K562 (cell line): ENCODE results near the gene COBLL1. TPM values are rescaled to one million over a fixed set of nuclear protein-coding genes. Genes with fewer than 3 reads are reported as not detected.

Experiments
- ATAC-seq: fragments of 200-7000 bp; cut with Tn5 transposase; 3 replicates; pipeline ENCODE4 v1.9.1; 2020; ENCODE audit warnings: moderate library complexity
- BruUV-seq: library from RNA; stranded (reverse); fragments of 400-500 nt; replicated peaks from 2 replicates; lab custom pipeline; 2021; lab: Mats Ljungman, UMichigan
- CTCF ChIA-PET: fragments of 300-600 bp; formaldehyde crosslinking; extraction: SDS; loops from one replicate; lab custom pipeline; 2021; ENCODE audit warnings: low intra/inter-chr PET ratio; lab: Yijun Ruan, JAX
- POLR2A ChIA-PET: fragments of 300-600, 350-650 bp; sonication (Branson Sonifier 250); formaldehyde crosslinking; extraction: SDS; loops from one replicate; lab custom pipeline; 2021; ENCODE audit warnings: antibody characterized with exemption, inconsistent platforms; lab: Yijun Ruan, JAX
- DNase-seq, 4 experiments: peaks; one replicate each; pipeline versions ENCODE4 v3.0.0 to v3.0.0-alpha.2; 2011 to 2018; ENCODE audit warnings: low spot score in 3 of 4, mixed read lengths in 3 of 4; ENCODE audit errors: extremely low read depth in 1 of 4
- FAIRE-seq: peaks from 2 replicates; lab custom pipeline; 2011; peaks lifted over from hg19 to GRCh38; lab: Jason Lieb, UNC
- H2AFZ ChIP-seq: 2 replicates; pipeline ENCODE4 v1.6.0; 2011; ENCODE audit warnings: low read depth, low read length, control low read depth, inconsistent platforms
- H3K27ac ChIP-seq: fragments of 200-600 bp; 3 replicates; pipeline ENCODE4 v1.8.0; 2011; ENCODE audit warnings: low read depth, mild to moderate bottlenecking, control low read depth, inconsistent platforms, low read length, moderate library complexity, mixed read lengths; ENCODE audit errors: extremely low read depth
- H3K27me3 ChIP-seq, 2 experiments: fragments of 300-600 bp in 1 of 2; 2 replicates in 1 of 2; 3 replicates in 1 of 2; pipeline versions ENCODE4 v1.6.0 to v1.8.0; 2011; ENCODE audit warnings: inconsistent platforms in 2 of 2, low read length in 2 of 2, mild to moderate bottlenecking in 1 of 2, mixed read lengths in 1 of 2, moderate library complexity in 1 of 2; ENCODE audit not compliant: control insufficient read depth in 2 of 2, insufficient read depth in 2 of 2
- H3K36me3 ChIP-seq: fragments of 300-600 bp; 3 replicates; pipeline ENCODE4 v1.8.0; 2011; ENCODE audit warnings: mild to moderate bottlenecking, low read length, inconsistent platforms; ENCODE audit not compliant: control insufficient read depth, insufficient read depth
- H3K4me1 ChIP-seq, 2 experiments: fragments of 200-600 bp in 1 of 2; replicated peaks in 1 of 2; 2 replicates in 1 of 2; 3 replicates in 1 of 2; pipeline versions ENCODE4 v1.5.1 to v1.8.0; 2011; ENCODE audit warnings: inconsistent platforms in 2 of 2, low read length in 2 of 2, mild to moderate bottlenecking in 1 of 2, mixed read lengths in 1 of 2, moderate library complexity in 1 of 2; ENCODE audit not compliant: control insufficient read depth in 2 of 2, insufficient read depth in 2 of 2
- H3K4me2 ChIP-seq: 2 replicates; pipeline ENCODE4 v1.6.1; 2011; ENCODE audit warnings: low read length, control low read depth, inconsistent platforms, mixed read lengths; ENCODE audit not compliant: insufficient read depth
- H3K4me3 ChIP-seq: fragments of 200-600 bp; sonication (generic), shearing (Covaris generic); 2 replicates; pipeline ENCODE4 v1.5.1; 2016; ENCODE audit warnings: control low read depth, inconsistent platforms
- H3K79me2 ChIP-seq: fragments of 200-600 bp; 3 replicates; pipeline ENCODE4 v1.8.0; 2011; ENCODE audit warnings: low read length, inconsistent platforms; ENCODE audit not compliant: control insufficient read depth, insufficient read depth
- H3K9ac ChIP-seq, 2 experiments: 2 replicates each; pipeline versions ENCODE4 v1.6.0 to v1.6.1; 2011; ENCODE audit warnings: low read depth in 2 of 2, low read length in 2 of 2, control low read depth in 1 of 2, inconsistent platforms in 1 of 2, mild to moderate bottlenecking in 1 of 2, mixed read lengths in 1 of 2; ENCODE audit not compliant: insufficient read depth in 1 of 2
- H3K9me1 ChIP-seq: one replicate; pipeline ENCODE4 v1.6.0; 2011; ENCODE audit warnings: inconsistent platforms, mild to moderate bottlenecking, low read length, moderate library complexity; ENCODE audit not compliant: control insufficient read depth, insufficient read depth
- H3K9me3 ChIP-seq: replicated peaks from 2 replicates; pipeline ENCODE4 v1.5.1; 2011; ENCODE audit warnings: low read depth, low read length, inconsistent platforms; ENCODE audit not compliant: control insufficient read depth, insufficient read depth
- H4K20me1 ChIP-seq: replicated peaks from 2 replicates; pipeline ENCODE4 v1.6.1; 2011; ENCODE audit warnings: low read length, inconsistent platforms, mixed read lengths; ENCODE audit not compliant: control insufficient read depth, insufficient read depth
- KAT8 ChIP-seq: fragments of 450-650 bp; IDR thresholded peaks from 2 replicates; pipeline ENCODE4 v1.6.1; 2016; ENCODE audit warnings: low read depth, mild to moderate bottlenecking
- RAD21 ChIP-seq, 2 experiments: fragments of 250-450 bp in 1 of 2; fragments of 450-650 bp in 1 of 2; sonication (Bioruptor Pico) in 1 of 2; formaldehyde crosslinking in 1 of 2; IDR thresholded peaks in 1 of 2; conservative IDR thresholded peaks in 1 of 2; 2 replicates each; pipeline versions ENCODE4 v1.4.0 to v1.8.0; 2020 to 2022; ENCODE audit warnings: mild to moderate bottlenecking in 2 of 2, moderate library complexity in 1 of 2
- RNF2 ChIP-seq: sonication (generic); IDR thresholded peaks from 2 replicates; pipeline ENCODE4 v1.6.1; 2016
- TAF7 ChIP-seq: fragments of 450-650 bp; IDR thresholded peaks from 2 replicates; pipeline ENCODE4 v1.6.1; 2016; ENCODE audit warnings: missing genetic modification characterization, missing compliant biosample characterization
- TCFL5 ChIP-seq: fragments of 250-450 bp; sonication (Bioruptor Pico); conservative IDR thresholded peaks from 2 replicates; pipeline ENCODE4 v1.6.1; 2021; ENCODE audit warnings: mild to moderate bottlenecking, moderate library complexity, matching md5 sums
- ZNF354B ChIP-seq: fragments of 250-450 bp; sonication (Bioruptor Pico); IDR thresholded peaks from 2 replicates; pipeline ENCODE4 v1.4.0; 2020
- WGBS: fragments of 100-300 bp; shearing (Covaris generic); methylation state at CpG from one replicate; pipeline ENCODE4 v1.1.6; 2016; ENCODE audit warnings: low coverage, mixed read lengths; ENCODE audit not compliant: insufficient coverage; ENCODE audit errors: missing lambda C conversion rate; 5-methylcytosine and 5-hydroxymethylcytosine counted together
- in situ Hi-C: fragments of 300-500 bp; cut with MboI; formaldehyde crosslinking; loops from 4 replicates; pipeline ENCODE4 v1.15.0; 2018; ENCODE audit warnings: inconsistent platforms, mixed read lengths
- intact Hi-C: fragments of 100-400 bp; cut with micrococcal nuclease; formaldehyde crosslinking; loops from 2 replicates; pipeline ENCODE4 v1.14.2; 2022
- polyA plus RNA-seq, 8 experiments: library from polyadenylated mRNA; depleted of rRNA in 4 of 8; stranded (reverse) in 5 of 8; unstranded in 3 of 8; fragments of >200 nt; fragmentation: Nextera tagmentation in 2 of 8; fragmentation: Illumina TruSeq in 1 of 8; extraction: Ambion mirVana in 2 of 8; extraction: Trizol in 1 of 8; gene quantifications; 2 replicates each; pipeline versions ENCODE4 v1.2.1 to v1.2.3, GENCODE V29; 2011 to 2014; ENCODE audit warnings: inconsistent platforms in 1 of 8, missing spikeins in 1 of 8
- total RNA-seq, 7 experiments: library from RNA; depleted of rRNA in 6 of 7; stranded (reverse); fragments of >200 nt in 6 of 7; fragmentation: Illumina TruSeq in 2 of 7; extraction: Trizol in 2 of 7; gene quantifications; 2 replicates each; pipeline versions ENCODE4 v1.2.1 to v1.2.3, GENCODE V29; 2011 to 2021; ENCODE audit warnings: low replicate concordance in 1 of 7
- TF ChIP-seq, protein P1 (sequence below), 2 experiments: fragments of 200-800 bp in 1 of 2; sonication (Bioruptor generic) in 1 of 2; sonication (generic) in 1 of 2; formaldehyde crosslinking in 1 of 2; IDR thresholded peaks in 1 of 2; conservative IDR thresholded peaks in 1 of 2; 2 replicates each; pipeline versions ENCODE4 v1.5.0 to v1.6.1; 2016 to 2020; ENCODE audit warnings: missing compliant biosample characterization in 1 of 2, missing genetic modification characterization in 1 of 2, missing genetic modification reagents in 1 of 2
- TF ChIP-seq, protein P2 (sequence below): fragments of 450-650 bp; IDR thresholded peaks from 2 replicates; pipeline ENCODE4 v1.6.1; 2016; ENCODE audit warnings: antibody characterized with exemption
- TF ChIP-seq, protein P3 (sequence below): IDR thresholded peaks from 2 replicates; pipeline ENCODE4 v1.6.1; 2011; ENCODE audit warnings: borderline replicate concordance, low read depth, mild to moderate bottlenecking, moderate library complexity, low read length; ENCODE audit not compliant: insufficient read depth, poor library complexity, severe bottlenecking
- TF ChIP-seq, protein P4 (sequence below): fragments of 250-450 bp; sonication (Bioruptor Pico); IDR thresholded peaks from 2 replicates; pipeline ENCODE4 v1.8.0; 2021; ENCODE audit warnings: moderate library complexity, mild to moderate bottlenecking, inconsistent platforms

COBLL1 gene
- total and polyA plus RNA-seq, 9 of the 15 experiments (the other 6 are each of a cell fraction or from before 2014, with no cell fraction given) = 0.07 to 1.6 (median 0.71) TPM

DNA sequence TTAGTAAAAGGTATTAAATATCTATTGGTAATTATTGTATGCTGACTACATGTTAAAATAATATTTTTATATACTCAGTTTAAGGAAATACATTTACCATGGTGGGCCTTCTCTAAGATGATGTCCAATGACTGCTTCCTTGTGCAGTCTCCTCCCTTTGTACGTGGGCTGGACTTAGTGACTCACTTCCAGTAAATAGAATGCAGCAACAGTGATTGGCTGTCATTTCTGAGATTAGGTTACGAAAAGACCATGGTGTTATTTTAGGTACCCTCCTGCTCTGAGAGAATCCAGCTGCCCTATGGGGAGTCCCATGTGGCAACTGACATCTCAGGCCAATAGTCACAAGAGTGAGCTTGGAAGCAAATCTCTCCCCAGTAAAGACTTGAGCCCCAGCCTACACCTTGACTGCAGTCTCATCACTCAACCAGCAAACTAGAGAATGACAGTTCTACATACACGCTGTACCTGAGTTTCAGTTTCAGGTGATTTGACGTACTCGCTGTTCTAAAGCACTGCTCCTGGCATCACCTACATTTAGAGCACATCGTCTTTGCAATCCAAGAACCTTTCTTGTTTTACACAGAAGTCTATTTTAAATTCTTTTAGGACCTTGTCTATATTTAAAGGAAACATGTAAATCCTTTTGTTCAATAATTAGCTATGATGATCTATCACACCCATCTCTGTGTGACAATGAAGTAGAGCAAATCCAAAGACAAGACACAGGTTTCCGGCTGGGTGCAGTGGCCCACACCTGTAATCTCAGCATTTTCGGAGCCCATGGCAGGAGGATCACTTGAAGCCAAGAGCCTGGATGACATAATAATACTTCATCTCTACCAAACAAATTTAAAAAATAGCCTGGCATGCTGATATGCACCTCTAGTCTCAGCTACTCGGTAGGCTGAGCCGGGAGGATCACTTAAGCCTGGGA, 87.2 kb downstream of the COBLL1 start:
- intact Hi-C loops (no loop called here), in situ Hi-C loops (no loop called here)
- Histone ChIP-seq H3K9ac (no peak overlapping the region), H4K20me1 (no peaks in the 10 kb centered on the region), H2AFZ (no peak overlapping the region), H3K79me2 (no peaks in the 10 kb centered on the region), H3K9me1 (no peaks in the 10 kb centered on the region), H3K27ac (no peak overlapping the region)
- ChIA-PET CTCF (no interaction called here), POLR2A (no interaction called here)
- WGBS = 2% methylated on average over 10 of the region's 10 CpGs
- TF ChIP-seq, protein P1, sequence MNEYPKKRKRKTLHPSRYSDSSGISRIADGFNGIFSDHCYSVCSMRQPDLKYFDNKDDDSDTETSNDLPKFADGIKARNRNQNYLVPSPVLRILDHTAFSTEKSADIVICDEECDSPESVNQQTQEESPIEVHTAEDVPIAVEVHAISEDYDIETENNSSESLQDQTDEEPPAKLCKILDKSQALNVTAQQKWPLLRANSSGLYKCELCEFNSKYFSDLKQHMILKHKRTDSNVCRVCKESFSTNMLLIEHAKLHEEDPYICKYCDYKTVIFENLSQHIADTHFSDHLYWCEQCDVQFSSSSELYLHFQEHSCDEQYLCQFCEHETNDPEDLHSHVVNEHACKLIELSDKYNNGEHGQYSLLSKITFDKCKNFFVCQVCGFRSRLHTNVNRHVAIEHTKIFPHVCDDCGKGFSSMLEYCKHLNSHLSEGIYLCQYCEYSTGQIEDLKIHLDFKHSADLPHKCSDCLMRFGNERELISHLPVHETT (CRISPR knock-in tag; conservative IDR thresholded peaks at IDR 0.05 in 1 of 2, IDR thresholded peaks at IDR 0.05 in 1 of 2) = no peak
- TF ChIP-seq TAF7 (no peak), KAT8 (no peak), ZNF354B (CRISPR knock-in tag) (no peak), RNF2 (no peak), TCFL5 (CRISPR knock-in tag) (no peak), RAD21 (CRISPR knock-in tag; conservative IDR thresholded peaks at IDR 0.05 in 1 of 2, IDR thresholded peaks at IDR 0.05 in 1 of 2) (no peak)
- TF ChIP-seq, protein P2, sequence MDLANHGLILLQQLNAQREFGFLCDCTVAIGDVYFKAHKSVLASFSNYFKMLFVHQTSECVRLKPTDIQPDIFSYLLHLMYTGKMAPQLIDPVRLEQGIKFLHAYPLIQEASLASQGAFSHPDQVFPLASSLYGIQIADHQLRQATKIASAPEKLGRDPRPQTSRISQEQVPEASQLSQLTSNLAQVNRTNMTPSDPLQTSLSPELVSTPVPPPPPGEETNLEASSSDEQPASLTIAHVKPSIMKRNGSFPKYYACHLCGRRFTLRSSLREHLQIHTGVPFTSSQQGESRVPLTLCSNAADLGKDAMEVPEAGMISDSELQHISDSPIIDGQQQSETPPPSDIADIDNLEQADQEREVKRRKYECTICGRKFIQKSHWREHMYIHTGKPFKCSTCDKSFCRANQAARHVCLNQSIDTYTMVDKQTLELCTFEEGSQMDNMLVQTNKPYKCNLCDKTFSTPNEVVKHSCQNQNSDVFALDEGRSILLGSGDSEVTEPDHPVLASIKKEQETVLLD = no peak
- TF ChIP-seq, protein P3, sequence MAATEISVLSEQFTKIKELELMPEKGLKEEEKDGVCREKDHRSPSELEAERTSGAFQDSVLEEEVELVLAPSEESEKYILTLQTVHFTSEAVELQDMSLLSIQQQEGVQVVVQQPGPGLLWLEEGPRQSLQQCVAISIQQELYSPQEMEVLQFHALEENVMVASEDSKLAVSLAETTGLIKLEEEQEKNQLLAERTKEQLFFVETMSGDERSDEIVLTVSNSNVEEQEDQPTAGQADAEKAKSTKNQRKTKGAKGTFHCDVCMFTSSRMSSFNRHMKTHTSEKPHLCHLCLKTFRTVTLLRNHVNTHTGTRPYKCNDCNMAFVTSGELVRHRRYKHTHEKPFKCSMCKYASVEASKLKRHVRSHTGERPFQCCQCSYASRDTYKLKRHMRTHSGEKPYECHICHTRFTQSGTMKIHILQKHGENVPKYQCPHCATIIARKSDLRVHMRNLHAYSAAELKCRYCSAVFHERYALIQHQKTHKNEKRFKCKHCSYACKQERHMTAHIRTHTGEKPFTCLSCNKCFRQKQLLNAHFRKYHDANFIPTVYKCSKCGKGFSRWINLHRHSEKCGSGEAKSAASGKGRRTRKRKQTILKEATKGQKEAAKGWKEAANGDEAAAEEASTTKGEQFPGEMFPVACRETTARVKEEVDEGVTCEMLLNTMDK = no peak
- TF ChIP-seq, protein P4, sequence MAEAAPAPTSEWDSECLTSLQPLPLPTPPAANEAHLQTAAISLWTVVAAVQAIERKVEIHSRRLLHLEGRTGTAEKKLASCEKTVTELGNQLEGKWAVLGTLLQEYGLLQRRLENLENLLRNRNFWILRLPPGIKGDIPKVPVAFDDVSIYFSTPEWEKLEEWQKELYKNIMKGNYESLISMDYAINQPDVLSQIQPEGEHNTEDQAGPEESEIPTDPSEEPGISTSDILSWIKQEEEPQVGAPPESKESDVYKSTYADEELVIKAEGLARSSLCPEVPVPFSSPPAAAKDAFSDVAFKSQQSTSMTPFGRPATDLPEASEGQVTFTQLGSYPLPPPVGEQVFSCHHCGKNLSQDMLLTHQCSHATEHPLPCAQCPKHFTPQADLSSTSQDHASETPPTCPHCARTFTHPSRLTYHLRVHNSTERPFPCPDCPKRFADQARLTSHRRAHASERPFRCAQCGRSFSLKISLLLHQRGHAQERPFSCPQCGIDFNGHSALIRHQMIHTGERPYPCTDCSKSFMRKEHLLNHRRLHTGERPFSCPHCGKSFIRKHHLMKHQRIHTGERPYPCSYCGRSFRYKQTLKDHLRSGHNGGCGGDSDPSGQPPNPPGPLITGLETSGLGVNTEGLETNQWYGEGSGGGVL (CRISPR knock-in tag) = no peak
- TF ChIP-seq, all 486 proteins: peak for 0
- Histone ChIP-seq H3K4me1 (no peaks in the 10 kb centered on the region), H3K4me2 (no peak overlapping the region), H3K27me3 (no peaks in the 10 kb centered on the region), H3K9me3 (peaks cover 3% of the 10 kb centered on the region; the same call in 1 of the 2 replicates), H3K4me3 (no peak overlapping the region), H3K36me3 (no peaks in the 10 kb centered on the region)
- no peak for FAIRE-seq
- ATAC-seq = no peak
- DNase-seq = no peak
- BruUV-seq = no TSS peak
